Colonic mucosa (tissue), 4 donors: ENCODE results near the gene TYROBP. TPM values are rescaled to one million over a fixed set of nuclear protein-coding genes. Genes with fewer than 3 reads are reported as not detected.

Experiments
- DNase-seq: peaks from one replicate; pipeline ENCODE4 v3.0.0-alpha.2; 2020
- H3K27ac ChIP-seq: fragments of 200-600 bp; one replicate; pipeline ENCODE4 v1.8.0; 2021
- H3K27me3 ChIP-seq: fragments of 200-600 bp; one replicate; pipeline ENCODE4 v1.8.0; 2021
- H3K36me3 ChIP-seq: fragments of 200-600 bp; one replicate; pipeline ENCODE4 v1.8.0; 2021
- H3K4me1 ChIP-seq: fragments of 200-600 bp; one replicate; pipeline ENCODE4 v1.8.0; 2021; ENCODE audit warnings: mild to moderate bottlenecking
- H3K4me3 ChIP-seq: fragments of 200-600 bp; one replicate; pipeline ENCODE4 v1.8.0; 2021
- H3K9ac ChIP-seq, 2 donors: one replicate each; pipeline ENCODE4 v1.7.0; 2013; ENCODE audit warnings: control low read depth in 2 of 2, low read depth in 2 of 2, low read length in 2 of 2
- H3K9me3 ChIP-seq: fragments of 200-600 bp; one replicate; pipeline ENCODE4 v1.8.0; 2021
- intact Hi-C: fragments of 100-400 bp; cut with DNase I; formaldehyde crosslinking; loops from one replicate; pipeline ENCODE4 v1.14.1; 2022
- total RNA-seq, 2 donors: library from RNA; stranded (reverse); fragmentation: NEBNext Ultra II Directional in 1 of 2; extraction: Animal tissue kit (Norgen Biotek cat#: 25700) in 1 of 2; gene quantifications; one replicate each; pipeline ENCODE4 v1.2.1, GENCODE V29; 2021
- TF ChIP-seq, protein P1 (sequence below): fragments of 200-600 bp; IDR thresholded peaks from one replicate; pipeline ENCODE4 v1.8.0; 2022; ENCODE audit warnings: antibody characterized with exemption, mild to moderate bottlenecking
- donor health status: healthy.
- donor health status: DM: no; HTN: no; CAD: no.
- donor health status: DM: no; HTN: no; CAD: no.

TYROBP gene
- total RNA-seq, 2 donors from 2014 or later: 10.4 to 32.8 TPM

DNA sequence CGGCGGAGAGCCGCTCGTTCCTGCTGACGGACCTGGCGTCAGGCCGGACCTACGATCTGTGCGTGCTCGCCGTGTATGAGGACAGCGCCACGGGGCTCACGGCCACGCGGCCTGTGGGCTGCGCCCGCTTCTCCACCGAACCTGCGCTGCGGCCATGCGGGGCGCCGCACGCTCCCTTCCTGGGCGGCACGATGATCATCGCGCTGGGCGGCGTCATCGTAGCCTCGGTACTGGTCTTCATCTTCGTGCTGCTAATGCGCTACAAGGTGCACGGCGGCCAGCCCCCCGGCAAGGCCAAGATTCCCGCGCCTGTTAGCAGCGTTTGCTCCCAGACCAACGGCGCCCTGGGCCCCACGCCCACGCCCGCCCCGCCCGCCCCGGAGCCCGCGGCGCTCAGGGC lies 36.5 kb upstream of the TYROBP start:
- intact Hi-C loops: no loop called here
- no peak overlapping the region for H3K27ac ChIP-seq
- H3K4me1 ChIP-seq: no peaks in the 10 kb centered on the region
- no peaks in the 10 kb centered on the region for H3K27me3 ChIP-seq
- DNase-seq: no peak
- TF ChIP-seq, protein P1, sequence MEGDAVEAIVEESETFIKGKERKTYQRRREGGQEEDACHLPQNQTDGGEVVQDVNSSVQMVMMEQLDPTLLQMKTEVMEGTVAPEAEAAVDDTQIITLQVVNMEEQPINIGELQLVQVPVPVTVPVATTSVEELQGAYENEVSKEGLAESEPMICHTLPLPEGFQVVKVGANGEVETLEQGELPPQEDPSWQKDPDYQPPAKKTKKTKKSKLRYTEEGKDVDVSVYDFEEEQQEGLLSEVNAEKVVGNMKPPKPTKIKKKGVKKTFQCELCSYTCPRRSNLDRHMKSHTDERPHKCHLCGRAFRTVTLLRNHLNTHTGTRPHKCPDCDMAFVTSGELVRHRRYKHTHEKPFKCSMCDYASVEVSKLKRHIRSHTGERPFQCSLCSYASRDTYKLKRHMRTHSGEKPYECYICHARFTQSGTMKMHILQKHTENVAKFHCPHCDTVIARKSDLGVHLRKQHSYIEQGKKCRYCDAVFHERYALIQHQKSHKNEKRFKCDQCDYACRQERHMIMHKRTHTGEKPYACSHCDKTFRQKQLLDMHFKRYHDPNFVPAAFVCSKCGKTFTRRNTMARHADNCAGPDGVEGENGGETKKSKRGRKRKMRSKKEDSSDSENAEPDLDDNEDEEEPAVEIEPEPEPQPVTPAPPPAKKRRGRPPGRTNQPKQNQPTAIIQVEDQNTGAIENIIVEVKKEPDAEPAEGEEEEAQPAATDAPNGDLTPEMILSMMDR: no peak
- no peaks in the 10 kb centered on the region for H3K9me3 ChIP-seq
- H3K36me3 ChIP-seq: no peaks in the 10 kb centered on the region
- H3K9ac ChIP-seq: no peak overlapping the region
- no peak overlapping the region for H3K4me3 ChIP-seq

DNA sequence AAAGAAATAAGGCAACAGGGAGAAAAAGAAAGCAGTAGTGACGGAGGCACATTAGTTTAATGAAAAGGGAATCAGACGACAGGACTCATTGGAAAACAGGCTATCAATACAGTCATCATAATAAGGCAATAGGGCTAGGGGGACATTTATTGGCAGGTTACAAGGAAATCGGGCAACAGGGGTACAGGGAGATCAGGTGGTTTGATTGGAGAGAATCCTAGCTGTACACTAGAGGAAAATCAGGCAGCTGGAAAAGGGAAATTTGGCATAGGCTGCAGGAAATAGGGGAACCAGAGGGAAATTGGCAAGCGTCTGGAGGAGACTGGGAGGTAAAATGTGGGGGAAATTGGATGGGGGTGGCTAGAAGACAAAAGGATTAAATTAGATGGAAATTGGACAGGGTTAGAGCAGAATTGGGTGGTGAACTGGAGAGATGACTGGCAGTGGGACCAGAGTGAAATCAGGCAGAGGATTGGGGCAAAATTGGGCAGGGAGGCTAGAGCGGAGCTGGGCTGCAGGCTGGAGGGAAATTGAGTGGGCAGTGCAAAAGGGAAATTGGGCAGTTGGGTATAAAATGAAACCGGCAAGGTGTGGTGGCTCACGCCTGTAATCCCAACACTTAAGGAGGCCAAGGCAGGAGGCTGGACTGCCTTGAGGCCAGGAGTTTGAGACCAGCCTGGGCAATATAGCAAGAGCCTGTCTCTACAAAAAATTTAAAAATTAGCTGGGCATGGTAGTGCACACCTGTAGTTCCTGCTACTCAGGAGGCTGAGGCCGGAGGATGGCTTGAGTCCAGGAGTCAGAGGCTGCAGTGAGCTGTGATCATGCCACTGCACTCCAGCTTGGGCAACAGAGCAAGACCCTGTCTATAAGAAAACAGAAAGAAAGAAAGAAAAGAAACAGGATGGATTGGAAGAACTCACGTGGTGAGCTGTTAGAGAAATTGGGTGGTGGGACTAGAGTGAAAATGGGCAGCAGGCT lies 35.5 kb upstream of the TYROBP start:
- Histone ChIP-seq H3K27ac (no peak overlapping the region), H3K27me3 (no peaks in the 10 kb centered on the region), H3K9me3 (no peaks in the 10 kb centered on the region), H3K4me3 (no peak overlapping the region), H3K4me1 (no peaks in the 10 kb centered on the region), H3K9ac (no peak overlapping the region), H3K36me3 (no peaks in the 10 kb centered on the region)
- intact Hi-C loops: no loop called here
- TF ChIP-seq, protein P1: no peak
- no peak for DNase-seq

DNA sequence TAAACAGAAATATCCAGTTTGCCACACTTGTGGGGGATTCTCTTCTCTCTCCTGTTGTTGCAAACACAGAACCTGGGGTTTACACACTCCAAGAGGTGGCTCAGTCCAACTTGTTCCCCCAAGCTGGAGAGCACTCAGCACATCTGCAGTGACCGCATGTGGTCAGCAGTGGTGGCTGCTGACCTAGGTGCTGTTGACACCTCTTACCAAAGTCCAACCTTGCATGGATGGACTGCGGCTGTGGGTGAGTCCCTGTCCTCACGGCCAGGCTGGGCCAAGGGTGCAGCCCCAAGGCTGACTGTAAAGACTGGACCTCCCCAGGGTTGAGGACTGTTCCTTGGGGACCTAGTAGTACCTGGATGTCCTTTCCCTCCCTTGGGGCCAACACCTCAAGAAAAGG lies 34.1 kb upstream of the TYROBP start:
- Histone ChIP-seq H3K4me1 (no peaks in the 10 kb centered on the region), H3K4me3 (no peak overlapping the region), H3K36me3 (no peaks in the 10 kb centered on the region), H3K27ac (no peak overlapping the region), H3K27me3 (no peaks in the 10 kb centered on the region), H3K9me3 (no peaks in the 10 kb centered on the region), H3K9ac (no peak overlapping the region)
- intact Hi-C loops: no loop called here
- TF ChIP-seq, protein P1: no peak
- no peak for DNase-seq

DNA sequence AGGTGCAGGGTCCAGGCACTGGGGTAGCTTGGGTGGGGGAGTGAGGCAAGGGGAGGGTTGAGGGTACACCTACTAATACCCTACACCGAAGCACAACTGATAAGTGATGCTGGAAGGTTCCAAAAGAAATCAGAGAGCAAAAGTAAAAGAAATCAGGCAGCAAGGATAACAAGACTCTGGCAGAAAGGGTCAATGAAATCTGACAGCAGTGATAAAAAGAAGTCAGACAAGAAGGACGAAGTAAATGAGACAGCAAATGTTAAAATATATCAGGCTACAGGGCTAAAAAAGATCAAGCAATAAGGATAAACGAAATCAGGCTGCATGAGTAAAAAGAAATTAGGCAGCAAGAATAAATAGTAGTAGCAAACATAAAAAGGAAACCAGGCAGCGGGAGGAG lies 32.7 kb upstream of the TYROBP start:
- H3K36me3 ChIP-seq: no peaks in the 10 kb centered on the region
- intact Hi-C loops: no loop called here

DNA sequence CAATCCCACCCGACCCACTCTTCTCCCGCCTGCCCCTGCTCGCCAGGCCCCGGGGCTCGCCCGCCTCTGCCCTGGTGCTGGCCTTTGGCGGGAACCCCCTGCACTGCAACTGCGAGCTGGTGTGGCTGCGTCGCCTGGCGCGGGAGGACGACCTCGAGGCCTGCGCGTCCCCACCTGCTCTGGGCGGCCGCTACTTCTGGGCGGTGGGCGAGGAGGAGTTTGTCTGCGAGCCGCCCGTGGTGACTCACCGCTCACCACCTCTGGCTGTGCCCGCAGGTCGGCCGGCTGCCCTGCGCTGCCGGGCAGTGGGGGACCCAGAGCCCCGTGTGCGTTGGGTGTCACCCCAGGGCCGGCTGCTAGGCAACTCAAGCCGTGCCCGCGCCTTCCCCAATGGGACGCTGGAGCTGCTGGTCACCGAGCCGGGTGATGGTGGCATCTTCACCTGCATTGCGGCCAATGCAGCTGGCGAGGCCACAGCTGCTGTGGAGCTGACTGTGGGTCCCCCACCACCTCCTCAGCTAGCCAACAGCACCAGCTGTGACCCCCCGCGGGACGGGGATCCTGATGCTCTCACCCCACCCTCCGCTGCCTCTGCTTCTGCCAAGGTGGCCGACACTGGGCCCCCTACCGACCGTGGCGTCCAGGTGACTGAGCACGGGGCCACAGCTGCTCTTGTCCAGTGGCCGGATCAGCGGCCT lies 32.1 kb upstream of the TYROBP start:
- peaks cover 5% of the 10 kb centered on the region for H3K4me1 ChIP-seq
- TF ChIP-seq, protein P1: no peak
- no peak overlapping the region for H3K27ac ChIP-seq
- H3K4me3 ChIP-seq: no peak overlapping the region
- H3K27me3 ChIP-seq: no peaks in the 10 kb centered on the region
- H3K9me3 ChIP-seq: no peaks in the 10 kb centered on the region
- DNase-seq: no peak
- intact Hi-C loops: no loop called here
- H3K9ac ChIP-seq: no peak overlapping the region
- H3K36me3 ChIP-seq: no peaks in the 10 kb centered on the region

More for the DNA sequence above, 32.7 kb upstream of the TYROBP start:
- TF ChIP-seq, protein P1: no peak
- Histone ChIP-seq H3K27me3 (no peaks in the 10 kb centered on the region), H3K9me3 (no peaks in the 10 kb centered on the region), H3K27ac (no peak overlapping the region), H3K4me1 (peaks cover 5% of the 10 kb centered on the region), H3K9ac (no peak overlapping the region), H3K4me3 (no peak overlapping the region)
- no peak for DNase-seq
